ENCODE measurements around the gene SSR3. TPM values are rescaled to one million over a fixed set of nuclear protein-coding genes. Genes with fewer than 3 reads are reported as not detected.

Gene SSR3
- total and polyA plus RNA-seq, 5 donors, result 82.4 to 171 (median 140) TPM

DNA sequence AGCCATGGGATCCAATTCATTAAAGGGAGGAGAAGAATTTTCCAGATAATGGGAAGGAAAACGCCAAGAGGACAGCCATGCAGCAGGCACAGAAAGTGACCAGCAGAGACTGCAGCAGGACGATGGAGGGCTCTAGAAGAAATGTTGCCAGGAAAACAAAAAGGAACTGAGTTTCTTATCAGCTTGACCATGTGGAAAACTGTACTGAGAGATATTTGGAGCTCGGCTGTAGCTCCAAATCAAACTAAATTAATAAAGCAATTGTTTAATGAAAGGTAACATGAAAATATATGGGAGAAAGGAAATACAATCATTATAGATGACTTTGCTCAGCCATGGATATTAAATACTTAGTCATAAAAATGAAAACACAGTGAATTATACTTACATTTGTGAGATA, 63.7 kb downstream of the SSR3 start:
- intact Hi-C loops (cut with DNase I), result no loop called here
- ATAC-seq (no peak), DNase-seq (no peak)
- no peaks in the 10 kb centered on the region for H3K27me3 ChIP-seq (ENCODE audit: control insufficient read depth, insufficient read depth)
- H3K9me3 ChIP-seq (ENCODE audit: control insufficient read depth, low read length), result no peaks in the 10 kb centered on the region
- WGBS, result 34% methylated on average over 3 of the region's 3 CpGs
- H3K4me1 ChIP-seq (ENCODE audit: control insufficient read depth, insufficient read depth, low read length), result no peaks in the 10 kb centered on the region
- H3K27ac ChIP-seq (ENCODE audit: low read length), result no peak overlapping the region
- no peak overlapping the region for H3K4me3 ChIP-seq (ENCODE audit: low read length)

Other genes starting within 250 kb of the SSR3 start
- gene TIPARP, start 119.5 kb upstream of the SSR3 start, total RNA-seq, result 10 to 100 TPM; 32.8 to 51.3 (median 41.2) TPM
- 24.3 TPM for gene TIPARP, start 119.5 kb upstream of the SSR3 start, polyA plus RNA-seq

Measured in right cardiac atrium (tissue), 5 donors.